ENCODE data around the gene WWOX. TPM values are rescaled to one million over a fixed set of nuclear protein-coding genes. Genes with fewer than 3 reads are reported as not detected.

Gene WWOX
- total RNA-seq, 1 donor = 24.2 TPM

DNA sequence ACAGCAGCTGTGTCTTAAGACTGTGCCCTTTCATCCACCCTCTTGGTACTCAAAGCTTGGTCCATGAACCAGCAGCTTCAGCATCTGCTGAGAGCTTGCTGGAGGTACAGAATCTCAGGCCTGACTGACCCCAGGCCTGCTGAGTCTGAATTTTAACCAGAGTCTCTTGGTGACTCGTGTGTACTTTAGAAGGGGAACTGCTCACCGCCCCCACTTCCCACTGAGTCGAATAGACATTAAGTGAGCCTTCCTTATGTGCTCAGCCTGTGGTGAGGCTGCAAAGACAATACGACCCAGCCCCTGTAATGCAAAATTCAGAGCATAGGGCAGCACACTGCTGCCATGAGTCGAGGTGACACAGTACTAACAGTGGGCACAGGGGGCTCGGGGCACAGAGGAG lies 662.8 kb downstream of the WWOX start:
- H3K4me3 ChIP-seq (ENCODE audit: low read depth, low read length) = no peak overlapping the region
- no peak for DNase-seq (ENCODE audit: low read depth)
- TF ChIP-seq, protein P1, sequence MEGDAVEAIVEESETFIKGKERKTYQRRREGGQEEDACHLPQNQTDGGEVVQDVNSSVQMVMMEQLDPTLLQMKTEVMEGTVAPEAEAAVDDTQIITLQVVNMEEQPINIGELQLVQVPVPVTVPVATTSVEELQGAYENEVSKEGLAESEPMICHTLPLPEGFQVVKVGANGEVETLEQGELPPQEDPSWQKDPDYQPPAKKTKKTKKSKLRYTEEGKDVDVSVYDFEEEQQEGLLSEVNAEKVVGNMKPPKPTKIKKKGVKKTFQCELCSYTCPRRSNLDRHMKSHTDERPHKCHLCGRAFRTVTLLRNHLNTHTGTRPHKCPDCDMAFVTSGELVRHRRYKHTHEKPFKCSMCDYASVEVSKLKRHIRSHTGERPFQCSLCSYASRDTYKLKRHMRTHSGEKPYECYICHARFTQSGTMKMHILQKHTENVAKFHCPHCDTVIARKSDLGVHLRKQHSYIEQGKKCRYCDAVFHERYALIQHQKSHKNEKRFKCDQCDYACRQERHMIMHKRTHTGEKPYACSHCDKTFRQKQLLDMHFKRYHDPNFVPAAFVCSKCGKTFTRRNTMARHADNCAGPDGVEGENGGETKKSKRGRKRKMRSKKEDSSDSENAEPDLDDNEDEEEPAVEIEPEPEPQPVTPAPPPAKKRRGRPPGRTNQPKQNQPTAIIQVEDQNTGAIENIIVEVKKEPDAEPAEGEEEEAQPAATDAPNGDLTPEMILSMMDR (IDR thresholded peaks at IDR 0.05; ENCODE audit: insufficient read depth, low read length) = no peak

DNA sequence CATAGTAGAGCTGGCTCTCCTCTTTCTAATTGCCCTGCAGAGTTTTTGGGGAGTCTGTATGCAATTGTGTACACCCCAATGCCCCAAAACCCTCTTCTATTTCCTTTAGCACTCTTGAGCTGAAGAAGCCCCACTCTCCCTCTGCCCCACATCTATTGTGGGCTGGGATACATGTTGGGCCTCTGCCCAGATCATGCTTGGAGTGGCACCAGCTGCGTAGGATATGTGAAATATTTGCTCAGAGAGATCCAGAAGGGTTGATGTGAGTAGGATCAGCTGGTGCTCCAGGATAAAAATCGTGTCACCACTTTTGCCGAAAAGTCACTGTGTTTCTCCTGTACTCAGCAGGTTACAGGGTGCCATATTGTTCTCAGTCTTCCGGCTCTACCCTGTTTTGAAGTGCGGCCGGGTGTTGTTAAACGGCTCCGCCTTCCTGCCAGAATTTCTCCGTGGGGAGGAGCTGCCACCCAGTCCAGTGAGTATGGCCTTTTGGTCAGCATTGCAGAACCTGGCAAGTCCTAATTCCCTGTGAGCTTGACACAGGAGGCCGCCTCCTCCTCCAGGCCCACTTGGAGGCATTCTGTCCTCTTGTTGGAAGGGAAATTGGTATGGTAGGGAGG lies 664.5 kb downstream of the WWOX start:
- TF ChIP-seq, protein P1 (IDR thresholded peaks at IDR 0.05; ENCODE audit: insufficient read depth, low read length) = no peak
- no peak overlapping the region for H3K4me3 ChIP-seq (ENCODE audit: low read depth, low read length)
- DNase-seq (ENCODE audit: low read depth) = no peak

DNA sequence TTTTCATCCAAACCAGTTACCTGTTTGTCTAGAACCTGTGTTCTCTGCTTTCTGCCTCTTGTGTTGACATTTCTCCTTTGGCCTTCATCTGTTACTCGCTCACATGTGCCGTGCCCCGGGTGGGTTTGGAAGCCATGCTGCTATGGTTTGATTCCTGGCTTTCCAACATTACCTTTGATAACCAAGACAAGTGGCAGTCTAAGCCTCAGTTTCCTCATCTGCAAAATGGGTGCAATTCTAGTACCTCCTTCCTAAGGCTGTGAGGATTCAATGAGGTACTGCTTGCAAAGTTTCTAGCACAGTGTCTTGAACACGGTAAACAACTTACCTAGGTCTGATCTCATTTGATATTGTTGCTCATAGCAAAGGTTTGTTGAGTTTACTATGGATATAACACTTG lies 665.0 kb downstream of the WWOX start:
- no peak for DNase-seq (ENCODE audit: low read depth)
- H3K4me3 ChIP-seq (ENCODE audit: low read depth, low read length) = no peak overlapping the region
- TF ChIP-seq, protein P1 (IDR thresholded peaks at IDR 0.05; ENCODE audit: insufficient read depth, low read length) = no peak

DNA sequence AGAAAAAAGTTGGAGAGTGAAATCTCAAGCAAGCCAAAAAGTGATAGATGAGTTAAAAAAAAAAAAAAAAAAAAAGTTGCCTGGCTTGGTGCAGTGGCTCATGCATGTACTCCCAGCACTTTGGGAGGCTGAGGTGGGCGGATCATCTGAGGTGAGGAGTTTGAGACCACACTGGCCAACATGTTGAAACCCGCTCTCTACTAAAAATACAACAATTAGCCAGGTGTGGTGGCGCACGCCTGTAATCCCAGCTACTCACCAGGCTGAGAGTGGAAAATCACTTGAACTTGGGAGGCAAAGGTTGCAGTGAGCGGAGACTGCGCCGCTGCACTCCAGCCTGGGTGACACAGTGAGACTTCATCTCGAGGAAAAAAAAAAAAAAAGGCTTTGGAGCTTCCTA lies 668.8 kb downstream of the WWOX start:
- no peak overlapping the region for H3K4me3 ChIP-seq (ENCODE audit: low read depth, low read length)
- TF ChIP-seq, protein P1 (IDR thresholded peaks at IDR 0.05; ENCODE audit: insufficient read depth, low read length) = no peak
- no peak for DNase-seq (ENCODE audit: low read depth)

DNA sequence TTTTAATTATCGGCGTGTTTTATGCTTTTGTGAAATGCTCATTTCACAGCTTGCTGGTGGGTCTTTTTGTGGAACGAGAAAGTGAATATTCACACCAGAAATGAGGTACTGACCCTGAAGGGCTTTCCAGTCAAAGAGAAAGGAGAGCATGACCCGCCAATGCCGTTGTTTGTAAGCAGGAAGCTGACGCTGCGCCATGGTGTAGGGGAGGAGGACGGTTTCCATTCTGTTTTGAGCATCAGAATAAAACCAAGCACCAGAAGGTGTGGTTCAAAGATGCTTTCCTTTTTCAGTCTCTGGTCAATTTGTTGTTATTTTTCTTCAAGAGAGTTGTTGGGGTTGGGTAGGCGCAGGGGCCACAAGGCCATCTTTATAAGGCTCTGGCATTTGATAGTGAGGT lies 669.3 kb downstream of the WWOX start:
- no peak for DNase-seq (ENCODE audit: low read depth)
- no peak overlapping the region for H3K4me3 ChIP-seq (ENCODE audit: low read depth, low read length)
- TF ChIP-seq, protein P1 (IDR thresholded peaks at IDR 0.05; ENCODE audit: insufficient read depth, low read length) = no peak

DNA sequence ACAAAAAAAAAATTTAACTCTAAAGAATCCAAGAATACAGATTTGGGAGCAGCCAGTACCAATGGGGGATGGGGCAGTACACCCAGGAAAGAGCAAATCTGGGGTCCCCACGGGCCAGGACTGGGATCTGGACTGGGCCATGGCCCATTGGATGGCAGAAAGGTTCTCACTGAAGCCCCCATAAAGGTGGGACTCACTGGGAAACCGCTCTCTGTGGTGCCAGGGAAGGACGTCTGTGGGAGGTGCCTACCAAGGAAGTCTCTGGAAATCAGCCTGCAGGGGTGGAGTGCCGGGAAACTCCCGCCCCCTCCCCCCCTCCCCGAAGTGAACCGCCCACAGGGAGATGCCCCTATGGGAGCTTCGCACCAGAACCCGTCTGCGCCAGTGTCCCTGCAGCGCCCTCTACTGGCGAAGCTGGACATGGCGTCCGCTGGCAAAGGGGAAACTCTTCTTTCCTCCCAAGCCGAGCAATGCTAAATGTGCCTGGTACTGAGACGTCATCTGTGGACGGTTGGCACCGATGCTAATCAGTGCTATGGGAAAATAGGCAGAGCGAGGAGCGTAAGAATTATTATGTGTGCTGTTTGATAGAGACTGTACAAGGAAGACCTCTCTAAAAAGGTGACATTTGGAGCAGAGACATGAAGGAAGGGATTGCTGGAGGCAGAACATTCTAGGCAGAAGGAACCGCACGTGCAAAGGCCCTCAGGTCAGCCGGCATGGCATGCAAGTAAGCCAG lies 671.1 kb downstream of the WWOX start:
- H3K4me3 ChIP-seq (ENCODE audit: low read depth, low read length) = no peak overlapping the region
- DNase-seq (ENCODE audit: low read depth) = no peak
- TF ChIP-seq, protein P1 (IDR thresholded peaks at IDR 0.05; ENCODE audit: insufficient read depth, low read length) = peak; percentile 37
